Fibroblast of skin of abdomen (primary cell): Measurements from ENCODE around the gene MLANA.

Experiments
- DNase-seq: peaks from one replicate; pipeline ENCODE4 v3.0.0-alpha.2; 2013

MLANA gene

GRCh38 chr9:5908918-5909317 lies 18.2 kb downstream of the MLANA start:
- no peak for DNase-seq

- peak; percentile 44 for DNase-seq
Observed at GRCh38 chr9:5909976-5910375, 19.3 kb downstream of the MLANA start.

GRCh38 chr9:5910413-5911057 lies 19.8 kb downstream of the MLANA start:
- DNase-seq = peak; percentile 14

DNA sequence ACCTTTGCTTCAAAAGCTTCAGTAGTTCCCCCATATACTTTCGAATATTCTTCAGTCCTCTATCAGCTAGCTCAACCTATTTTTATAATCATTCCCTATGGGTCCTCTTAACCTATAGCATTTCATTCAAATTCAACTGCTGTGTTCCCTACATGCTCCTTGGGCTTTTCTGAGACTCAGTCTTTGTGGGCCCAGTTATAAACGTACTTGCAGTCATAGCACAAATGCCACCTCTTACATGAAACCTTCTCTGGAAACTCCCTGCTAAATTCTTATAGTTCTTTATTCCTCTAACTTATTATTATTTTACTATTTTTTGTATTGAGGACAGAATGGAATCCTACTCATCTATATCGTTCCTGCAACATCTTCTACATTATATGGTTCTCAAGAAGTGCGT lies 24.7 kb downstream of the MLANA start:
- no peak for DNase-seq

- no peak for DNase-seq
Observed at GRCh38 chr9:5917273-5917672, 26.6 kb downstream of the MLANA start.

DNA sequence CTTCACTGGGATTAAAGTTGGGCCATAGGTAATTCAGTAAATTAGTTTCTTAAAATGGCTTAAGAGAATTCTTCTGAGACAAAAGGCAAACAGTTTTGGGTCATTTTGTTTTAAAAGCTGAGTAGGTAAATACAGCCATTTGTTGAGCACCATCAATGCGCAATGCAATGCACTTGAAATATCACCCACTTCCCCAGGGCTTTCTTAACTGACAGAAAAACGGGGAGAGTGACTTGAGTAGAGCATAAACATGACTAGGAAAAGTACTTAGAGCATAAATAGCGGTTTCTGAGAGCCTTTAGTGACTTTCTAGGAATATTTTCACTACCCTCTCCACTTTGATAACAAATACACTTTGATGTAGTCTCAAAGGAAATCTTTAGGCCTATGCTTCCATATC lies 27.2 kb downstream of the MLANA start:
- DNase-seq = no peak

DNA sequence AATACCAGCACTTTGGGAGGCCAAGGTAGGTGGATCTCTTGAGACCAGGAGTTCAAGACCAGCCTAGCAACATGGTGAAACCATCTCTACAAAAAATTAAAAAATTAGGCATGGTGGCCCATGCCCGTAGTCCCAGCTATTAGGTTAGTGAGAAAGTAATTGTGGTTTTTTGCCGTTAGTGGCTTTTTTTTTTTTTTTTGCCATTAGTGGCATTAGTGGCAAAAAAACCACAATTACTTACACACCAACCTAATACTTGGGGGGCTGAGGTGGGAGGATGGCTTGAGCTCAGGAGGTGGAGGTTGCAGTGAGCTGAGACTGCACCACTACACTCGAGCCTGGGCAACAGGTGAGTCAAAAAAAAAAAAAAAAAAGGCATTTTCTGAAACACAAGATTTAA lies 27.8 kb downstream of the MLANA start:
- DNase-seq = no peak

- DNase-seq = peak; percentile 40
Observed at GRCh38 chr9:5920860-5921328, 30.2 kb downstream of the MLANA start.

DNA sequence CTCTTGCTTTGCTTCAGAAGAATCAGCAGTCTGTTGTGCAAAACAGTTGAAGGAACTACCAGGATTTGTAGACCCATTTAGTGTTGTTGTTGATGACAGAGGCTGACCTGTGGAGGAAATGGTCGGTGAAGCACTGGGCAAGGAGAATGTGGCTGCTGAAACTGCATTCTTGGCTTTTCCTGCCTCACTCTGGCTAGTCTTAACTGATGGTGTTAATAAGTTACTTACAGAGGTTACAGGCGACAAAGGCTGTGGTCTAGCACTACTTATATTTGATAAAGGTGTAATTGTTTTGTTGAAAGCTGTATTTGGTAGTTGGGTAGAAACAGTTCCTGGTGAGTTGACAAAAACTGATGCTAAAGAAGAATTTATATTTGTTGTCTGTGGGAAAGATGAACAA lies 31.5 kb downstream of the MLANA start:
- no peak for DNase-seq

DNA sequence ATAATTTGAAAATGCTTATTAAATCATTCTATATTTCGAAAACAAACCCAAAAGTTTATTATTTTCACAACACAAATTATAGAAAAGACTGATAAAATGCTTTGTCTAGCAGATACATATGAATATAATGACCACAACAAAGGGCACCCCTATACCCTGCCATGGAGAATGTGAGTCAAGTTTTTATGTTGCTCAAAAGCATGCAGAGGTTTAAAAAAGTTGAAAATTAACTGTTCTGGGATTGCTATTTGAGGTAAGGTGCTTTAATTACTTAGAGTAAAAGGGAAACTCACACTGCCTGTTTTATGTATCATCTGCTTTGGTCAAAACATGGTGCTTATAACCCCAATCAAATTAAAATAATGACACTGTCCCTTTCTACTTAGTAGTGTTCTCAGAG lies 41.0 kb downstream of the MLANA start:
- no peak for DNase-seq

- no peak for DNase-seq
Observed at GRCh38 chr9:5938449-5938848, 47.8 kb downstream of the MLANA start.

GRCh38 chr9:5939530-5939929 lies 48.8 kb downstream of the MLANA start:
- DNase-seq = no peak

GRCh38 chr9:5941214-5941613 lies 50.5 kb downstream of the MLANA start:
- DNase-seq = no peak

DNA sequence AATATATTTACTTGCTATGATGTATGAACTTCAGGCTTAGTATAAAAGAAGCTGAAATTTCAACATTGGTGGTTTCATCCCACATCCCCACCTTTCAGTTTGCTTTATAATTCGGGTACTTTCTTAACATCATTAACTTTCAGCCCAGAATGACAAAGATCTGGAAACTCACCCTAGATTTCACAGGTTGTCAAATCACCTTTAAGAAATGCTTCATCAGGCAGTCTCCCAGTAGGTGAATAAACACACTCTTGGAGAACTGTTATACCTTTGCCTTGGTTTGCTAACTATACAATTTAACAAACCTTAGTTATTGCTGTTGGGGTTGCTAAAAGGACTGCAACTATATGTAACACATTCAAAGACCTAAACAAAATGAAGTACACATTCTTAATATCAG lies 54.4 kb downstream of the MLANA start:
- no peak for DNase-seq

DNA sequence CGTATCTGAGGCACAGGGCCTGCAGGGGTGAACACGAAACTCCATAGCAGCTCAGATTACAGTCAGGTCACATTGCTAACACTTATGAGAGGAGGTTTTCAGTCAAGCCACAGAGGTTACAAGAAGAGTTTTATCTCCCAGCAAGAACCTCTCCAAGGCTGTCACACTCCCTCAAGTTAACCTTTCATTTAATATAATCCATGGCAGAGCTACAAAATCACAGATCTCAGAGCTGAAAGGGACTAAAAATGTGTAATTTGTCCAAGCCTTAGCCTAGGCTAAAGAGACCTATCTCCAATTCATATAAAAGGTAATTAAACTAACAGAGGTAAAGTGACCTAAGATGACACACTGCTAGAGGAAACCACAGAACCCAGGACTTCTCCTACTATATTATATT lies 57.2 kb downstream of the MLANA start:
- no peak for DNase-seq

DNA sequence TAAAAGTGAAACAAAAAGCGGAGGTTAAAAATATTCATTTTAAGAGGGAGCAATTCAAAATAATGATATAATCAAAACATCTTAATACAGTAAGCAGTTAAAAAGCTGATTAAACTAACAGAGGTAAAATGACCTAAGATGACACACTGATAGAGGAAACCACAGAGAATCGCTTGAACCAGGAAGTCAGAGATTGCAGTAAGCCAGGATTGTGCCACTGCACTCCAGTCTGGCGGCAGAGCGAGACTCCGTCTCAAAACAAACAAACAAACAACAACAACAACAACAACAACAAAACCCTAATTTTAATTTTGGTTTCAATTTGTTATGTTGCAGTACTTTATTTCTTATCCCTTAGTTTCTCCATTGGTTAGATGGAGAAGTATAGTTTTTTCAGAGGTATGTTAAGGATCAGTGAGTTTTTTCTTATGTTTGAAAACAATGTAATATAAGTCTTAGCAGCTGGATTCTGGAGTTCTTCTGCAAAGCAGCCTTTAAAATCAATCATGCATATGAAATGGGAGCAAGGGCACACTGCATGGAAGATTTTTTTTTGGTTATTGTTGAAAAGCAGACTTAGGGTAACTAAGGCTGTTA lies 58.5 kb downstream of the MLANA start:
- no peak for DNase-seq

DNA sequence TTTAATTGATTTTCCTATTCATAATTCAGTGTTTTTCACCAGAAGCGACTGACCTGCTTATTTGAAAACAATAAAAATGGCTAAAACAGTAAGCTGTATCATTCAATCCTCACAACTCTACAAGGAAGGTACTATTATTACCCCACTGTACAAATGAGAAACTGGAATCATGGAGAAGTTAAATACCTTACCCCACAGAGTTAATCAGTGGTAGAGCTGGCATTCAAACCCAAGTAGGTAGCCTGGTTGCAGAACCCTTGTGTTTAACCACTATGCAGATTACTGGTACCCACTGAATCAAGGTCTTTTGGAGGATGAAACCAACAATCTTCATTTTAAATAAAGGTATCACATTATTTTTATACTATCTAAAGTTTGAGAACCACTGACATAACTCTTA lies 59.6 kb downstream of the MLANA start:
- no peak for DNase-seq

DNA sequence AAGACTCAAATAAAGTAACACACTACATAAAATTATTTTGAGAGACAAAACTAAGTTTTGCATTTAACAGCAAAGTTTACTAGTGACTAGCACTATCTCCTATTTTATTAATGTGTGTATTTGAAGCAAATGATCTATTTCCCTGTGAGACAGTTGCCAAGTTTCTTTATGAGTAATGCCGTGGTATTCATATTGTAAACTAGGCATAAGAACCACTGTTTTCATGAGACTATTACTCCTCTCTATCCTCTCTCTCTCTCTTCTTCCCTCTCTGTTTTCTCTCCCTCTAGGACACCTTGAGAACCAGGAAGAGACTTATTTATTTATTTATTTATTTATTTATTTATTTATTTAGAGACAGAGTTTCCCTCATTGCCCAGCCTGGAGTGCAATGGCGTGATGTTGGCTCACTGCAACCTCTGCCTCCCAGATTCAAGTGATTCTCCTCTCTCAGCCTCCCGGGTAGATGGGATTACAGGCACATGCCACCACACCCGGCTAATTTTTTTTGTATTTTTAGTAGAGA lies 61.1 kb downstream of the MLANA start:
- peak; percentile 33 for DNase-seq

DNA sequence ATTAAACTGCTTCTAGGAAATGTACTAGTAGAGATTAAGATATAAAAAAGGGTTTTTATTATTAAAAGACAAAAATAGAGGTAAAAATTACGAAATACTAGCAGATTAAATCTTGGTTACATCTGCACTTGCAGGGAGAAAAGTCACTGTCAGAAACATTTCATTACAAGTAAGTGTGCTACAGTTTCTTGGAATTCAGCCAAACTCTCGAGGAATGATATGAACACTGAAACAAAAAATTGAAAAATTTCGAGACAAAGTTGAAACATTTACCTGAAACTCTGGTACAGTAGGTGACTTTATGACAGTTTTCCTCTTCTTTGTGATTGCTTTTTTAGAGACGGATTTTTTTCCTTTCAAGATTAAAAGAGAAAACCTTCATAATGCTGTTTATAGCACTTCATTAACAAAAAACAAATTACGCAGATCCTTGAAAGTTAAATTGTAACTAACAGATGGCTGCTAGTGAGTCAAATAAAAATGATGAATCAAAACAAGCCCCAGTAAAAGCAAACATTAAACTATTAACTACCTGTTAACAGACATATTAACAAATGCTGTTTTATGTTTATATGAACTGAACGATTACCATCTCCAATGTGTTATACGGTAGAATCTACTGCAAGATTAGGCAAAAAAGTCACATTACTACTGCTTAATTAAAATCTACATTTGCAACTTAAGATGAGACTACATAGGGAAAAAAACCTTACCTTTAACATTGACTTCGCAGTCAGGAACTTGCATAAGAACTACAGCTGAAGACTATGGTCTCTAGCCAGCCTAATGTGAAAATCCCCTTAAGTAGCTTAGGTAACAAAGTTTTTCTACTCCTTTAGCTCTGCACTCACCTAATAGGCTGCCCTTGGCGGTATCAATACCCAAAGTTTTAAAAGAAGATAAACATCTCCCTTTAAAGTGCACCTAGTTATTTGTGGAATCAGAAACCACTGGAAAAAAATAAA lies 63.3 kb downstream of the MLANA start:
- DNase-seq = no peak

DNA sequence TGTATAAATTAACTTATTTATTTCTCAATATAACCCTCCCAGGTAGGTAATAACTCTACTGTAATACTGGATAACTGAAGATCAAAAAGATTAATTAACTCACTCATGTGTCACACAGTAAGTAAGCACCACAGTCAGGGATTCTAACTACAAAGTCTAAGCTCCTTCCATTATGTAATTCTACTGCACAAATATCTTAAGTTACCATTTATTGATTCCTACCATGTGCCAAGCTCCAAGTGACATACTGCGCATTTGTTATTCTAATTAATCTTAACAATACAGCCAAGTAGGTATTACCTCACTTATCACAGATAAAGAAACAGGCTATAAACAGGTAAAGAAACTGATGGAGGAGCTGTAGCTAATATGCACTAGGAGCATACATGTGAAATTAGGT lies 66.5 kb downstream of the MLANA start:
- no peak for DNase-seq

GRCh38 chr9:5958273-5958672 lies 67.6 kb downstream of the MLANA start:
- no peak for DNase-seq
